ENCODE results near the gene RUNX1.

GRCh38 chr21:34765619-34766018 lies 283.5 kb downstream of the RUNX1 start:
- no peak for TF ChIP-seq OSR1 (CRISPR knock-in tag; IDR thresholded peaks at IDR 0.05)
- no peak for TF ChIP-seq ESRRG (CRISPR knock-in tag; IDR thresholded peaks at IDR 0.05)
- TF ChIP-seq ZNF70 (CRISPR knock-in tag; IDR thresholded peaks at IDR 0.05): no peak
- TF ChIP-seq ZFP3 (CRISPR knock-in tag; IDR thresholded peaks at IDR 0.05): no peak
- TF ChIP-seq TCF4 (CRISPR knock-in tag; IDR thresholded peaks at IDR 0.05; ENCODE audit: borderline replicate concordance): no peak

Measured in SK-N-SH treated with all-trans-retinoic acid at 6 μM for 48 hours (cell line).